GM12878 (cell line): ENCODE results near the gene BCL2L13.

Experiments used
- ATF2 ChIP-seq: IDR thresholded peaks from 2 replicates; pipeline ENCODE4 v1.6.1; 2012; ENCODE audit warnings: low read length, inconsistent platforms
- CTCF ChIP-seq, 3 experiments: IDR thresholded peaks in 2 of 3; conservative IDR thresholded peaks in 1 of 3; 2 replicates each; pipeline ENCODE4 v1.5.1; 2011; ENCODE audit warnings: low read depth in 3 of 3, low read length in 3 of 3, mild to moderate bottlenecking in 3 of 3, control low read depth in 2 of 3, moderate library complexity in 2 of 3, inconsistent platforms in 1 of 3, mixed read lengths in 1 of 3; ENCODE audit not compliant: control insufficient read depth in 2 of 3, insufficient read depth in 1 of 3; ENCODE audit errors: extremely low read depth in 1 of 3
- EED ChIP-seq: sonication (generic); IDR thresholded peaks from 2 replicates; pipeline ENCODE4 v1.6.1; 2016; ENCODE audit warnings: antibody characterized with exemption, low read depth
- EZH2 ChIP-seq: IDR thresholded peaks from 2 replicates; pipeline ENCODE4 v1.6.1; 2012; ENCODE audit warnings: low read depth, mild to moderate bottlenecking, control low read depth, inconsistent platforms, low read length, borderline replicate concordance; ENCODE audit not compliant: control insufficient read depth
- FOXM1 ChIP-seq: IDR thresholded peaks from 2 replicates; pipeline ENCODE4 v1.6.1; 2012; ENCODE audit warnings: low read depth, mild to moderate bottlenecking, inconsistent platforms, low read length, moderate library complexity
- POLR2A ChIP-seq: IDR thresholded peaks from 2 replicates; pipeline ENCODE4 v1.6.1; 2011; ENCODE audit warnings: low read depth, mild to moderate bottlenecking, low read length
- RCOR1 ChIP-seq: conservative IDR thresholded peaks from 2 replicates; pipeline ENCODE4 v1.6.1; 2012; ENCODE audit warnings: low read depth, low read length, improper control_type of control experiment
- RELA ChIP-seq: fragments of 450-650 bp; IDR thresholded peaks from 2 replicates; pipeline ENCODE4 v1.8.0; 2014; ENCODE audit warnings: borderline replicate concordance; ENCODE audit not compliant: partially characterized antibody
- SIN3A ChIP-seq: IDR thresholded peaks from 2 replicates; pipeline ENCODE4 v1.6.1; 2012; ENCODE audit warnings: low read depth, low read length, improper control_type of control experiment
- SMC3 ChIP-seq: IDR thresholded peaks from 2 replicates; pipeline ENCODE4 v1.6.1; 2011; ENCODE audit warnings: low read length, improper control_type of control experiment, borderline replicate concordance
- STAT1 ChIP-seq: fragments of 450-650 bp; conservative IDR thresholded peaks from 2 replicates; pipeline ENCODE4 v1.6.1; 2014; ENCODE audit warnings: antibody characterized with exemption, mild to moderate bottlenecking
- ZBTB4 ChIP-seq: fragments of 450-650 bp; formaldehyde crosslinking; IDR thresholded peaks from 2 replicates; pipeline ENCODE4 v1.4.0; 2022; ENCODE audit warnings: mild to moderate bottlenecking, moderate library complexity
- ZSCAN29 ChIP-seq: fragments of 450-650 bp; IDR thresholded peaks from 2 replicates; pipeline ENCODE4 v1.6.1; 2017; ENCODE audit warnings: mild to moderate bottlenecking, moderate library complexity

- no peak for TF ChIP-seq EZH2
- no peak for TF ChIP-seq RELA
- TF ChIP-seq CTCF (IDR thresholded peaks at IDR 0.05 in 2 of 3, conservative IDR thresholded peaks at IDR 0.05 in 1 of 3; ENCODE audit: control insufficient read depth in 2 of 3, extremely low read depth in 1 of 3, insufficient read depth in 1 of 3, low read depth in 3 of 3, low read length in 3 of 3): no peak
- no peak for TF ChIP-seq SMC3
- no peak for TF ChIP-seq FOXM1
- TF ChIP-seq ATF2: no peak
- TF ChIP-seq RCOR1: no peak
- TF ChIP-seq SIN3A: no peak
- no peak for TF ChIP-seq ZBTB4 (CRISPR knock-in tag)
- no peak for TF ChIP-seq EED
- TF ChIP-seq ZSCAN29: no peak
- TF ChIP-seq POLR2A: no peak
- TF ChIP-seq STAT1: no peak
Measured at GRCh38 chr22:17647452-17647851, 8.9 kb downstream of the BCL2L13 start.
